Esophagus muscularis mucosa (tissue), 4 donors: Measurements from ENCODE around the gene SLTM. TPM values are rescaled to one million over a fixed set of nuclear protein-coding genes. Genes with fewer than 3 reads are reported as not detected.
A peak's percentile ranks its signal among the peaks of the same experiment; 100 is the strongest.

Source experiments
- DNase-seq: peaks from one replicate; pipeline ENCODE4 v3.0.0-alpha.2; 2017; ENCODE audit errors: extremely low spot score
- H3K27ac ChIP-seq, 4 donors: fragments of 200-600 bp; sonication (generic); replicated peaks in 1 of 4; 1 replicate in 3 of 4; 2 replicates in 1 of 4; pipeline ENCODE4 v1.5.1; 2016 to 2019; ENCODE audit warnings: mild to moderate bottlenecking in 1 of 4
- H3K27me3 ChIP-seq, 4 donors: fragments of 200-600 bp; sonication (generic); one replicate each; pipeline versions ENCODE4 v1.5.1 to v1.6.0; 2016 to 2019
- H3K36me3 ChIP-seq, 4 donors: fragments of 200-600 bp; sonication (generic); one replicate each; pipeline ENCODE4 v1.5.1; 2016 to 2019
- H3K4me1 ChIP-seq, 4 donors: fragments of 200-600 bp; sonication (generic); one replicate each; pipeline ENCODE4 v1.5.1; 2016 to 2019
- H3K4me3 ChIP-seq, 4 donors: fragments of 200-600 bp; sonication (generic); 1 replicate in 2 of 4; 2 replicates in 2 of 4; pipeline ENCODE4 v1.5.1; 2016 to 2019; ENCODE audit warnings: mild to moderate bottlenecking in 4 of 4, moderate library complexity in 1 of 4
- H3K9me3 ChIP-seq, 4 donors: fragments of 200-600 bp; sonication (generic); 1 replicate in 3 of 4; 2 replicates in 1 of 4; pipeline ENCODE4 v1.5.1; 2016 to 2019
- EP300 ChIP-seq: sonication (generic); formaldehyde crosslinking; IDR thresholded peaks from one replicate; pipeline ENCODE4 v1.6.1; 2017; ENCODE audit warnings: antibody characterized with exemption
- POLR2A ChIP-seq: fragments of 450-650 bp; IDR thresholded peaks from one replicate; pipeline ENCODE4 v1.6.1; 2017; ENCODE audit warnings: antibody characterized with exemption, moderate library complexity, mild to moderate bottlenecking, low read depth
- POLR2AphosphoS5 ChIP-seq, 2 donors: sonication (generic); formaldehyde crosslinking; IDR thresholded peaks; one replicate each; pipeline ENCODE4 v1.6.1; 2017; ENCODE audit warnings: antibody characterized with exemption in 2 of 2
- WGBS: methylation state at CpG from one replicate; pipeline ENCODE4 v1.1.5; 2018; 5-methylcytosine and 5-hydroxymethylcytosine counted together
- intact Hi-C: fragments of 100-400 bp; cut with DNase I; formaldehyde crosslinking; loops from one replicate; pipeline ENCODE4 v1.15.1; 2023
- total RNA-seq, 4 donors: library from RNA; depleted of rRNA; stranded (reverse); fragments of >200 nt; gene quantifications; one replicate each; pipeline versions ENCODE4 v1.1.0 to v1.2.1, GENCODE V29; 2016
- TF ChIP-seq, protein P1 (sequence below), 3 experiments: fragments of 200-600 bp in 2 of 3; fragments of 450-650 bp in 1 of 3; sonication (generic) in 2 of 3; IDR thresholded peaks; one replicate each; pipeline ENCODE4 v1.5.1; 2017 to 2019; ENCODE audit warnings: antibody characterized with exemption in 3 of 3, mild to moderate bottlenecking in 2 of 3, moderate library complexity in 1 of 3

The SLTM gene
- total RNA-seq, 4 donors from 2014 or later = 69.1 to 88.5 (median 76.3) TPM

DNA sequence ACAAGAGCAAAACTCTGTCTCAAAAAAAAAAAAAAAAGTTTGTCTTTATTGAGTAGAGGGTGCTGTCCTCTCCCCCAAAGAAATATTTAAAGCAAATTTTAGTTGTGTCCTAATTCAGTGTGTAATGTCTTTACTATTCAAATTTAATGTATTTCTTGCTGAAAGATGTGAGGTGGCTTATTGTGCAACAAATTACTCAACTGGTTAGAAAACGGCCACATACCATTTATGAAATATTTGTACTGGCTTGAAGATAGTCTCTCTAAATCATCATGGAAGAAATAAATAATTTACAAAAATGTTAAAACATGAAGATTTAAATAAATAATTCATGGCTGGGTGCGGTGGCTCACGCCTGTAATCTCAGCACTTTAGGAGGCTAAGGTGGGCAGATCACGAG lies 63.0 kb downstream of the SLTM start:
- TF ChIP-seq POLR2A (no peak), EP300 (no peak), POLR2AphosphoS5 (IDR thresholded peaks at IDR 0.05) (no peak)
- TF ChIP-seq, protein P1, sequence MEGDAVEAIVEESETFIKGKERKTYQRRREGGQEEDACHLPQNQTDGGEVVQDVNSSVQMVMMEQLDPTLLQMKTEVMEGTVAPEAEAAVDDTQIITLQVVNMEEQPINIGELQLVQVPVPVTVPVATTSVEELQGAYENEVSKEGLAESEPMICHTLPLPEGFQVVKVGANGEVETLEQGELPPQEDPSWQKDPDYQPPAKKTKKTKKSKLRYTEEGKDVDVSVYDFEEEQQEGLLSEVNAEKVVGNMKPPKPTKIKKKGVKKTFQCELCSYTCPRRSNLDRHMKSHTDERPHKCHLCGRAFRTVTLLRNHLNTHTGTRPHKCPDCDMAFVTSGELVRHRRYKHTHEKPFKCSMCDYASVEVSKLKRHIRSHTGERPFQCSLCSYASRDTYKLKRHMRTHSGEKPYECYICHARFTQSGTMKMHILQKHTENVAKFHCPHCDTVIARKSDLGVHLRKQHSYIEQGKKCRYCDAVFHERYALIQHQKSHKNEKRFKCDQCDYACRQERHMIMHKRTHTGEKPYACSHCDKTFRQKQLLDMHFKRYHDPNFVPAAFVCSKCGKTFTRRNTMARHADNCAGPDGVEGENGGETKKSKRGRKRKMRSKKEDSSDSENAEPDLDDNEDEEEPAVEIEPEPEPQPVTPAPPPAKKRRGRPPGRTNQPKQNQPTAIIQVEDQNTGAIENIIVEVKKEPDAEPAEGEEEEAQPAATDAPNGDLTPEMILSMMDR (IDR thresholded peaks at IDR 0.05) = no peak
- WGBS = 91% methylated on average over 4 of the region's 4 CpGs
- intact Hi-C loops = no loop called here
- no peaks in the 10 kb centered on the region for H3K27me3 ChIP-seq
- no peaks in the 10 kb centered on the region for H3K36me3 ChIP-seq
- no peaks in the 10 kb centered on the region for H3K9me3 ChIP-seq
- no peak overlapping the region for H3K27ac ChIP-seq
- no peak overlapping the region for H3K4me3 ChIP-seq
- DNase-seq = no peak
- H3K4me1 ChIP-seq = peaks cover 0 to 2% (median 0%) of the 10 kb centered on the region in 4 donors

DNA sequence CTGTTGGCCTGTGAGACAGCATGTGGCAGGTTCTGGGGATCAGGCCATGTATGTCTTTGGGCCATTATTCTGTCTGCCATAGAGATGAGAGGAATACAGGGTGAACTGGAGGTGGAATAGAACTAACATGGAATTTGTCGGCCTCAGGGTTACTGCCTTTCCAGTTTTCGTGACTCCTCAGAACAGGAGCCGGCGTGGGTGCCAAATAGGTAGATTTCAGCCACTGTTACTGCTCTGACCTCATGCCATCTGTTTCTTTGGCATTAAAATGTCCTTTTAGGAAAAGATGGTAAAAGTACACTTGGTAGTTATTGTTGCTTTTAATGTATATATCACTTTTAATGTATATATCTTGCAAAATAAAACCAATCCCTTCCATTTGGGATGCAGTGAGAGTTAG lies 65.6 kb downstream of the SLTM start:
- H3K4me1 ChIP-seq = peaks cover 8 to 16% (median 9%) of the 10 kb centered on the region in 4 donors
- DNase-seq = no peak
- no peak for TF ChIP-seq POLR2AphosphoS5 (IDR thresholded peaks at IDR 0.05)
- TF ChIP-seq, protein P1 (IDR thresholded peaks at IDR 0.05) = no peak
- TF ChIP-seq POLR2A = no peak
- no peak for TF ChIP-seq EP300
- H3K36me3 ChIP-seq = no peaks in the 10 kb centered on the region
- intact Hi-C loops = no loop called here
- H3K9me3 ChIP-seq = no peaks in the 10 kb centered on the region
- no peaks in the 10 kb centered on the region for H3K27me3 ChIP-seq
- no peak overlapping the region for H3K27ac ChIP-seq
- H3K4me3 ChIP-seq = no peak overlapping the region
- 96% methylated on average over 4 of the region's 4 CpGs for WGBS

DNA sequence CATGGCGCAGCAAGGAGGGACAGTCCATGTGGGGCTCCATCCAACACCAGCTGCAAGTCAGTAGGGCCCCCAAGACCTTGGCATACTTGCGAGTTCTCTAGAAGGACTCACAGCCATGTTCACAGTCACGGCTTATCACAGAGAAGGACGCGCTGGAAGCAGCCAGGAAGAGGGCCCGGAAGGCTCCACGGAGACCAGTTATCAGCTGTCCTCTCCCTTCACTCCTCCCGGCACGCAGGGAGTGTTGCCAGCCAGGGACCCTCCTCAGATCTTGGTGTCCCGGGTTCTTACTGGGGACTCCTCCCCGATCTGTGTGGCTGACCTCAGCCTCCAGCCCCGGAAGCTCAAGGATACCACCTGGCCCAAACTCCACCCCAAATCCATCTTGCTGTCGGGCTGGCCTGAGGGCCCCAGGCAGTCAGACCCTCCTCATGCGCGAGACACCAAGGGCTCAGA lies 68.0 kb downstream of the SLTM start:
- TF ChIP-seq, protein P1 (IDR thresholded peaks at IDR 0.05) = no peak
- no peak for TF ChIP-seq POLR2AphosphoS5 (IDR thresholded peaks at IDR 0.05)
- TF ChIP-seq POLR2A = no peak
- no peak for TF ChIP-seq EP300
- peaks cover 8 to 16% (median 9%) of the 10 kb centered on the region in 4 donors for H3K4me1 ChIP-seq
- no peaks in the 10 kb centered on the region for H3K27me3 ChIP-seq
- H3K4me3 ChIP-seq = peak overlapping the region; percentile 48 to 55 (median 49)
- no peak for DNase-seq
- peaks cover 0 to 3% (median 0%) of the 10 kb centered on the region in 4 donors for H3K36me3 ChIP-seq
- WGBS = 46% methylated on average over 14 of the region's 15 CpGs
- intact Hi-C loops = no loop called here
- peak overlapping the region in 3 of 4 donors; percentile 21 to 42 (median 28) for H3K27ac ChIP-seq
- H3K9me3 ChIP-seq = no peaks in the 10 kb centered on the region

DNA sequence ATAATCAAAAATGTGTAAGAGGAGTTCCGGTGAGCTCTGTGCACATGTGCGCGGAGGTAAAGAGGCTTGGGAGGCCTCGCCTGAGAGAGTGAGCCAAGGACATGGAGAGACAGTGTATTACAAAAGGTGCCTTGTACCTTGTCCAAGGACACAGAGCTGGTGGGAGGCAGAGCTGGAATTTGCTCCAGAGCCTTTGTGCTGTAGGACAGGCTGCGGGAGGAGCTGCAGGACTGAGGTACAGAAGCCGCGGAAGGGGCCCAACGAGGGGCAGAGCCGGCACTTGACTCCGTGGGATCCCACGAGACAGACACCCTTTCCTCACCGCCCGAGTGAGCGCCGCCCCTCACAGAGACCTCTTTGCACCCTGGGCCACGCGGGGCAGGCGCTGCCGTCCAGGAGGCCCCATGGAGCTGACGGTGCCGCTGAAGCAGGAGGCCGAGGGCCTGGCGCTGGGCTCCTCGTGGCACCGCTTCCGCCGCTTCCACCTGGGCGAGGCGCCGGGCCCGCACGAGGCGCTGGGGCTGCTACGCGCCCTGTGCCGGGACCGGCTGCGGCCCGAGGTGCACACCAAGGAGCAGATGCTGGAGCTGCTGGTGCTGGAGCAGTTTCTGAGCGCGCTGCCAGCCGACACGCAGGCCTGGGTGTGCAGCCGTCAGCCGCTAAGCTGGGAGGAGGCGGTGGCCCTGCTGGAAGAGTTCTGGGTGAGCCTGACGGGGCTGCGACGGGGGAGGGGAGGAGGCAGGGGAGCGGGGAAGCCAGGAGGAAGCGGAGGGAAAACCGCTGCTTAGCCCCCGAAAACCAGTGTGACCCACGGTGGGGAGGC lies 68.7 kb downstream of the SLTM start:
- peak overlapping the region in 3 of 4 donors; percentile 21 to 42 (median 28) for H3K27ac ChIP-seq
- 25% methylated on average over 27 of the region's 54 CpGs for WGBS
- no peak for DNase-seq
- intact Hi-C loops = no loop called here
- H3K27me3 ChIP-seq = no peaks in the 10 kb centered on the region
- H3K9me3 ChIP-seq = no peaks in the 10 kb centered on the region
- H3K36me3 ChIP-seq = peaks cover 0 to 3% (median 0%) of the 10 kb centered on the region in 4 donors
- peaks cover 8 to 16% (median 9%) of the 10 kb centered on the region in 4 donors for H3K4me1 ChIP-seq
- peak overlapping the region; percentile 48 to 55 (median 49) for H3K4me3 ChIP-seq
- TF ChIP-seq EP300 (no peak), POLR2AphosphoS5 (IDR thresholded peaks at IDR 0.05) (no peak), POLR2A (no peak)
- TF ChIP-seq, protein P1 (IDR thresholded peaks at IDR 0.05) = no peak
